Activated CD4-positive, alpha-beta T cell treated with anti-CD3 and anti-CD28 coated beads, Interleukin-10, Interleukin-2, amounts not matched to agents 100 ng/mL and 50 ng/mL, durations not matched to agents 16 hours and 8 hours (primary cell): ENCODE results near the gene PCDHGA12.
"Not testable (repeated sequence)": the region's sequence is repeated elsewhere in the genome, so short reads cannot be mapped to it uniquely, and the experiment has no call there.

ENCODE experiments used
- DNase-seq: peaks from one replicate; pipeline ENCODE4 v3.0.0-alpha.2; 2020

Gene PCDHGA12

GRCh38 chr5:141430332-141431113, at the start of gene PCDHGA12:
Gene PCDHGA12 (plus strand): TSS chr5:141430507. CDS start chr5:141430760, 253 bp downstream.
- peak; percentile 54 for DNase-seq

- no peak for DNase-seq
Observed at GRCh38 chr5:141382469-141383294, 47.6 kb upstream of the PCDHGA12 start, which contains the start of gene PCDHGA7. Gene PCDHGA7 (plus strand): TSS chr5:141382742. CDS start chr5:141382900, 158 bp downstream.

- DNase-seq: no peak
Observed at GRCh38 chr5:141383345-141383744, 47.0 kb upstream of the PCDHGA12 start.

GRCh38 chr5:141384471-141385267, 45.6 kb upstream of the PCDHGA12 start:
- DNase-seq: no peak

GRCh38 chr5:141387557-141388311, 42.6 kb upstream of the PCDHGA12 start, which contains the start of gene PCDHGB4:
Gene PCDHGB4 (plus strand): TSS chr5:141387698. CDS start chr5:141387885, 187 bp downstream.
- DNase-seq: peak; percentile 40

GRCh38 chr5:141388661-141389060, 41.6 kb upstream of the PCDHGA12 start:
- DNase-seq: no peak

- no peak for DNase-seq
Observed at GRCh38 chr5:141389153-141390042, 40.9 kb upstream of the PCDHGA12 start.

- no peak for DNase-seq
Observed at GRCh38 chr5:141392429-141393198, 37.7 kb upstream of the PCDHGA12 start, which contains the start of gene PCDHGA8. Gene PCDHGA8 (plus strand): TSS chr5:141392633. CDS start chr5:141392814, 181 bp downstream.

GRCh38 chr5:141393267-141393666, 37.0 kb upstream of the PCDHGA12 start:
- no peak for DNase-seq

GRCh38 chr5:141394401-141395187, 35.7 kb upstream of the PCDHGA12 start:
- DNase-seq: not testable (repeated sequence)

GRCh38 chr5:141397756-141398551, 32.4 kb upstream of the PCDHGA12 start, which contains the start of gene PCDHGB5:
Gene PCDHGB5 (plus strand): TSS chr5:141397947. CDS start chr5:141398128, 181 bp downstream.
- DNase-seq: peak; percentile 52

- no peak for DNase-seq
Observed at GRCh38 chr5:141398608-141399007, 31.7 kb upstream of the PCDHGA12 start.

- no peak for DNase-seq
Observed at GRCh38 chr5:141399555-141400258, 30.6 kb upstream of the PCDHGA12 start.

- no peak for DNase-seq
Observed at GRCh38 chr5:141402553-141403243, 27.6 kb upstream of the PCDHGA12 start, which contains the start of gene PCDHGA9. Gene PCDHGA9 (plus strand): TSS chr5:141402778. CDS start chr5:141402953, 175 bp downstream.

- DNase-seq: no peak
Observed at GRCh38 chr5:141403387-141403786, 26.9 kb upstream of the PCDHGA12 start.

GRCh38 chr5:141407790-141408505, 22.4 kb upstream of the PCDHGA12 start, which contains the start of gene PCDHGB6:
Gene PCDHGB6 (plus strand): TSS chr5:141408021. CDS start chr5:141408203, 182 bp downstream.
- DNase-seq: peak; percentile 36
